Glutamatergic neuron (in vitro differentiated cells): ENCODE results near the gene CLDN34. TPM values are rescaled to one million over a fixed set of nuclear protein-coding genes. Genes with fewer than 3 reads are reported as not detected.

Experiments used
- DNase-seq: peaks from one replicate; pipeline ENCODE4 v3.0.0; 2022
- H3K27ac Mint-ChIP-seq: one replicate; pipeline ENCODE4 v1.8.0; 2020; ENCODE audit warnings: mild to moderate bottlenecking, mixed read lengths, inconsistent platforms; ENCODE audit not compliant: unreplicated experiment
- H3K27me3 Mint-ChIP-seq: one replicate; pipeline ENCODE4 v1.8.0; 2020; ENCODE audit warnings: mild to moderate bottlenecking, moderate library complexity, mixed read lengths, inconsistent platforms; ENCODE audit not compliant: unreplicated experiment
- H3K36me3 Mint-ChIP-seq: one replicate; pipeline ENCODE4 v1.8.0; 2020; ENCODE audit warnings: mild to moderate bottlenecking, mixed read lengths, inconsistent platforms; ENCODE audit not compliant: unreplicated experiment
- H3K4me1 Mint-ChIP-seq: one replicate; pipeline ENCODE4 v1.8.0; 2020; ENCODE audit warnings: mild to moderate bottlenecking, low read depth, mixed read lengths, inconsistent platforms; ENCODE audit not compliant: unreplicated experiment
- H3K4me3 Mint-ChIP-seq: one replicate; pipeline ENCODE4 v1.8.0; 2020; ENCODE audit warnings: mild to moderate bottlenecking, mixed read lengths, inconsistent platforms; ENCODE audit not compliant: unreplicated experiment
- H3K9me3 Mint-ChIP-seq: one replicate; pipeline ENCODE4 v1.8.0; 2020; ENCODE audit warnings: mild to moderate bottlenecking, moderate library complexity, mixed read lengths, inconsistent platforms; ENCODE audit not compliant: unreplicated experiment
- total RNA-seq: library from RNA; stranded (reverse); fragmentation: NEBNext Ultra II Directional; extraction: Animal tissue kit (Norgen Biotek cat#: 25700); gene quantifications from one replicate; pipeline ENCODE4 v1.2.1, GENCODE V29; 2021; ENCODE audit not compliant: unreplicated experiment
- TF ChIP-seq, protein P1 (sequence below): fragments of 200-600 bp; sonication (generic); IDR thresholded peaks from one replicate; pipeline ENCODE4 v1.5.0; 2021; ENCODE audit not compliant: partially characterized antibody, unreplicated experiment

CLDN34 gene
- total RNA-seq, 1 donor from 2014 or later = not detected

DNA sequence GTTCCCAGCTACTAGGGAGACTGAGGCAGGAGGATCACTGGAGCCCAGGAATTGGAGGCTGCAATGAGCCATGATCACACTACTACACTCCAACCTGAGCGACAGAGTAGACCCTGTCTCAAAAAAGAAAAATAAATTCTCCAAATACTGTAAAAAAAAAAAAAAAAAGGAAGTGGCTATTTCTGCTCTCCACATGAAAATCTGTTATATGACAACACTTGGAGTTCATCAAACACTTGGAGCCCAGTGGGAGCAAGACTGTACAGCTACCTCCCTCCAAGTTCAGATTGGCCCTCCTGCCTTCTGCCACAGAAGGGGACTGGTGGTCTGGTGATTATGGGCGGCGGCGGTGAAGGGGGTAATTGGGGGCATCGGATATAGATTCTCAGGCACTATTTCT is 9.0 kb upstream of the CLDN34 start:
- Mint-ChIP-seq H3K4me1 (no peaks in the 10 kb centered on the region), H3K9me3 (peaks cover 1% of the 10 kb centered on the region), H3K27ac (no peak overlapping the region), H3K4me3 (no peak overlapping the region), H3K27me3 (peaks cover 1% of the 10 kb centered on the region), H3K36me3 (no peaks in the 10 kb centered on the region)
- TF ChIP-seq, protein P1, sequence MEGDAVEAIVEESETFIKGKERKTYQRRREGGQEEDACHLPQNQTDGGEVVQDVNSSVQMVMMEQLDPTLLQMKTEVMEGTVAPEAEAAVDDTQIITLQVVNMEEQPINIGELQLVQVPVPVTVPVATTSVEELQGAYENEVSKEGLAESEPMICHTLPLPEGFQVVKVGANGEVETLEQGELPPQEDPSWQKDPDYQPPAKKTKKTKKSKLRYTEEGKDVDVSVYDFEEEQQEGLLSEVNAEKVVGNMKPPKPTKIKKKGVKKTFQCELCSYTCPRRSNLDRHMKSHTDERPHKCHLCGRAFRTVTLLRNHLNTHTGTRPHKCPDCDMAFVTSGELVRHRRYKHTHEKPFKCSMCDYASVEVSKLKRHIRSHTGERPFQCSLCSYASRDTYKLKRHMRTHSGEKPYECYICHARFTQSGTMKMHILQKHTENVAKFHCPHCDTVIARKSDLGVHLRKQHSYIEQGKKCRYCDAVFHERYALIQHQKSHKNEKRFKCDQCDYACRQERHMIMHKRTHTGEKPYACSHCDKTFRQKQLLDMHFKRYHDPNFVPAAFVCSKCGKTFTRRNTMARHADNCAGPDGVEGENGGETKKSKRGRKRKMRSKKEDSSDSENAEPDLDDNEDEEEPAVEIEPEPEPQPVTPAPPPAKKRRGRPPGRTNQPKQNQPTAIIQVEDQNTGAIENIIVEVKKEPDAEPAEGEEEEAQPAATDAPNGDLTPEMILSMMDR = no peak
- no peak for DNase-seq

DNA sequence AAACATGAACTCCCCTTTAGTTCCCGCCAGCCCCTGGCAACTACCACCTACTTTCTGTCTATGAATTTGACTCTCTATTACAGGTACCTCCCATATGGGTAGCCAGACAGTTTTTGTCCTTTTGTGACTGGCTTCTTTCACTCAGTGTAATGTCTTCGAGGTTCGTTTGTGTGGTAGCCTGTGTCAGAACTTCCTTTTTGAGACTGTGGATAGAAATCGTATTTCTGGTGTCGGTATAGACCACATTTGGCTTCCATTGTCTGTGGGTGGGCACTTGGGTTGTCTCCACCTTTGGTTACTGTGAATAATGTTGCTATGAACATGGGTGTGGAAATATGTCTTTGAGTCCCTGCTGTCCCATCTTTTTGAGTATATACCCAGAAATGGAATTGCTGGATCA is 5.4 kb upstream of the CLDN34 start:
- Mint-ChIP-seq H3K4me1 (no peaks in the 10 kb centered on the region), H3K9me3 (no peaks in the 10 kb centered on the region), H3K36me3 (no peaks in the 10 kb centered on the region), H3K27ac (no peak overlapping the region), H3K4me3 (no peak overlapping the region), H3K27me3 (peaks cover 1% of the 10 kb centered on the region)
- DNase-seq = no peak
- TF ChIP-seq, protein P1 = no peak

DNA sequence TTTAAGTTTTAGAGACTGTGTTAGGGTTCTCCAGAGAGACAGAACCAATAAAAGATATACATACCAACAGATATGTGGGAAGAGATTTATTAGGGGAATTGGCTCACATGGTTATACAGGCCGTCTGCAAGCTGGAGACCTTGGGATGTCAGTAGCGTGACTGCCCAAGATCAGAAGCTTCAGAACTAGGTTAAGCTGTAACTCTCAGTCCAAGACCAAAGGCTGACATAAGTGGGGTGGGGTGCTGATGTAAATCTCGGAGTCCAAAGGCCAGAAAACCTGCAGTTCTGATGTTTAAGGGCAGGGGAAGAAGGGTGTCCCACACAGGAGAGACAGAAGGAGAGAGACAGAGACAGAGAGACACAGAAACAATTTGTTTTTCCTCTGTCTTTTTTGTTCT is 10.5 kb downstream of the CLDN34 start:
- H3K27me3 Mint-ChIP-seq = no peaks in the 10 kb centered on the region
- no peaks in the 10 kb centered on the region for H3K4me1 Mint-ChIP-seq
- DNase-seq = no peak
- peak overlapping the region; percentile 38 for H3K27ac Mint-ChIP-seq
- H3K36me3 Mint-ChIP-seq = no peaks in the 10 kb centered on the region
- H3K9me3 Mint-ChIP-seq = no peaks in the 10 kb centered on the region
- TF ChIP-seq, protein P1 = no peak
- H3K4me3 Mint-ChIP-seq = no peak overlapping the region

DNA sequence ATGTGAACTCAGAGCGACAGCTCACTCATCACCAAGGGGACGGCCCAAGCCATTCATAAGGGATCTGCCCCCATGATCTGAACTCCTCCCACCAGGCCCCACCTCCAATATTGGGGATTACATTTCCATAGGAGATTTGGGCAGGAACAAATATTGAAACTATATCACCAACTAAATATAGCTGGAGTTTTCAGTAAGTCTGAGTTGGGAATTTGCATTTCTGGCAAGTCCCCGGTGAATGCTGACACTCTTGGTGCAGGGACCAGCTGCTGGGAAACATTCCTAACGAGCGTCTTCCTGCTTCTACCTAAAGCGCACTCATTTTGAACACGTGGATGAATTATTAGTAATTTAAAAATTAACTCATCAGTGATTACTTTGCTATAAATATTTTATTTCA is 13.2 kb downstream of the CLDN34 start:
- Mint-ChIP-seq H3K4me1 (no peaks in the 10 kb centered on the region), H3K9me3 (no peaks in the 10 kb centered on the region), H3K4me3 (no peak overlapping the region), H3K27ac (no peak overlapping the region), H3K36me3 (no peaks in the 10 kb centered on the region), H3K27me3 (no peaks in the 10 kb centered on the region)
- no peak for DNase-seq
- TF ChIP-seq, protein P1 = no peak

DNA sequence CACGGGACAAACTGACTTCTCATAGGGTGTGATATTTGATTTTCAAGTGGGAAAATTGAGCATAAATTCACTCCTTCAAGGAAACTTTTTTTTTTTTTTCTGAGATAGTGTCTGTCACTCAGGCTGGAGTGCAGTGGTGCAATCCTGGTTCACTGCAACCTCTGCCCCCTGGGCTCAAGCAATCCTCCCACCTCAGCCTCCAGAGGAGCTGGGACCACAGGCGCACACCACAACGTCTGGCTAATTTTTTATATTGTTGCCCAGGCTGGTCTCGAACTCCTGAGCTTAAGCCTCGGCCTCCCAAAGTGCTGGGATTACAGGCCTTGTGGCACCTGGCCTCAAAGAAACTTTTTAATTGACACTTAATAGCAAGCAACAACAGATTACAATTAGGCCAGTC is 13.8 kb downstream of the CLDN34 start:
- Mint-ChIP-seq H3K27ac (no peak overlapping the region), H3K4me1 (no peaks in the 10 kb centered on the region), H3K9me3 (no peaks in the 10 kb centered on the region), H3K36me3 (no peaks in the 10 kb centered on the region), H3K27me3 (no peaks in the 10 kb centered on the region), H3K4me3 (no peak overlapping the region)
- no peak for DNase-seq
- TF ChIP-seq, protein P1 = no peak
